Embryonic facial prominence (tissue), 1 donor: ENCODE results near the gene PDE1A.

ENCODE experiments used
- DNase-seq: peaks from one replicate; pipeline ENCODE4 v3.0.0-alpha.2; 2016; ENCODE audit errors: extremely low spot score

PDE1A gene

GRCh38 chr2:182134201-182134600, 292.6 kb downstream of the PDE1A start:
- no peak for DNase-seq

- no peak for DNase-seq
Measured at GRCh38 chr2:182133195-182133891, 293.5 kb downstream of the PDE1A start.

- DNase-seq: no peak
Measured at GRCh38 chr2:182132605-182133004, 294.2 kb downstream of the PDE1A start.

DNA sequence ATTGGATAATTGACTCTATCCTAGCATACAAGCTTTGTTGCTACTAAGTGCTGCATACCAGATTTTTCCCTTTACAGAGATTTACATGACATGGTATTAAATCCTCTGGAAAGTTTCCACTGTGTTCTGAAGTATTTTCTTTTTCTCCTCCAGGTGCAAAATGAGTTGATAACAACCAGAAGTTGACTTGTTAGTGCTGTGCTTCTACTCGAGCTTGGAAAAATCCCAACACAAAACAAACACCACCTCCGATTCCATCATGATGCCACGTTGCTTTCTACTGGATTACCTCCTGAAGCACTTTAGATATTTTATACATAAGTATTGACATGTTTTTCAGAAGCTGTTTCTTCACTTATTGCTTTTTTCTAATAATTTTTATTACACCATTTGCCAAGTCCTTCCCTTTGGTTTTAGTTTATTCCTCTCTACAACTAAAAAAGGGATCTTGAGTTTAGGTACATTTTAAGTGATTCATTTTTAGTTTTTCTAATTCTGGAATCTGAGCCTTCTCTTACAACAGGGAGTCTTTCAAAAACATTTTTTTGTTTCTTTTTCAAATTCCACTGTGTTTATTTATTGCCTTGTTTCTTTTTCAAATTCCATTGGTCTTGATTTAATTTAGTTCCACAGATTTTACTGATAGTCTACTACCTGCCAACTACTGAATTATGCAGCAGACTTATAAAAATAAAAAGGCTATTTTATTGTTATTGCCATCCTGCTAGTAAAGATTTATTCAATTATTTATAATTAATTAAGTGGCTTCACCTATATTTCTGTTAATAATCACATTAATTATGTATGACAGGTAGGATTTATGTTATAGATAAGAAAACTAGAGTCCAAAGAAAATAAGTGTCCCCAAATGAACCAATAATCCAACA, 297.8 kb downstream of the PDE1A start:
- DNase-seq: no peak

GRCh38 chr2:182117196-182117595, 309.6 kb downstream of the PDE1A start:
- no peak for DNase-seq

DNA sequence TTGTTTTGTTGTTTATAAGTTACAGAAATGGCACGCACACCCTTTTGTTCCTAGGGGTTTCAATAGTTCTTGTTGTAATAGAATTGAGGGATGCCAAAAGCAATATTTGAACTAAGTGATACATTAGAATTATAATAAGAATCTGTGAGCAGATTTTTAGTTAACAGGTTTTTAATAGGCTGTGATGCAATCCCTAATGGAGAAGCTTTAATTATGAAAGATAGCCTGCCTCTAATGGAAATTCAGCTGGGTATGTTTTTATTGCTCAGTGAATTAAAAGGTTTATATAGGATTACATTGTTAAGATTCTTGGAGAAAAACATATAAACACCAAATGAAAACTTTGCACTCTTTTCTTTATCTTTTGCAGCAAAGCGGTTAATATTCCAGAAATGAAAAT, 310.1 kb downstream of the PDE1A start:
- DNase-seq: no peak

DNA sequence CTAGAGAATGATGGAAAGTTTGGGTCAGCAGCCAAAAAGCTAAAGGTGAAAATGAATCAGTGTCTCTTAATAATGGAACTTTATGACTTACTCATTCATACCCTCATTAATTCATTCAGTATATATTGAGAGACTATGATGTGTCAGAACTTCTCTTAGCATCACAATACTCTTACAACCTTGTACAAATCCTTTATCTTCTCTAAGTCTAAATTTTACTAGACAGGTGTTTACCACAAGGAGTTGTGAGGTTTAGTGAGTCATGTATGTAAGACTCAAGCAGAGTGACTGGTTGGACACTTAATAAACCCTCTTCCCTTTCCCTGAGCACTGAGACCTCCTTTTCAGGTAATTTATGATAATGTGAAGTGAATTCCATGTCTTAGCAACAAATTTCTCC, 311.6 kb downstream of the PDE1A start:
- no peak for DNase-seq

DNA sequence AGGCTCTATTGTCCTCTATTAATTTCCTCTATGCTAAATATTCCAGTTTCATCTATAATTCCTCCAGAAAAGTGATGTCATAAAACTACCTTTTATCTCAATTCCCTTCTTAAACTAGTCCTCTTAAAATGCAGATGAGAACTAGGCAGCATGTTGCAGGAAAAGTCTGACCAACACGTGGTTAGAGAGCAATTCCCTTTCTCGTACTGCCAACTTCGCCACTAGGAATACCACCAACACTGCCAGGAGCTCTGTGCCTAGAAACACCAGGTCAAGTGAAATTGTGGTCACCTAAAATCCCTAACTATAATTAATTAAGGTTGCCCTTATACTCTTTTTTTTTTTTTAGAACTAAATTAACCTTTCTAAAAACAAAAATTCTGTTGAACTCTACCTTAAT, 313.5 kb downstream of the PDE1A start:
- DNase-seq: no peak

DNA sequence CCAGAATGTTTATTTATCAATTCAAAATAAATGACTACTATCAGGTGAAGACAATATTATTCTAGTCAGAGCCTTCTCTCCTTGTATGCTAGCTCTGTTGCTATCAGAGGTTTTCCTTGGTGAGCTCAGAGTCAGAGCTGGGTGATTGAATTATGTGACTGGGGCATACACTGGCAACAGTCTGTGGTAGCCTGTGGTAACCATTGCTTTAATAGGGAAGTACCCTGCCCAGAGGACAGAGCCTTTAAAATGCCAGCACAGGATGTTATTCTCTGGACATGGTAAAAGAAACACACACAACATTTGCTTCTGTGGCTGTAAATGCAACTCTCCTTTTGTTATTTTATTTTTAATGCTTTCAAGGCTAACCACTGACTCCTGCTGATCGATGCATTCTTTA, 316.5 kb downstream of the PDE1A start:
- no peak for DNase-seq

GRCh38 chr2:182103526-182103925, 323.3 kb downstream of the PDE1A start:
- no peak for DNase-seq

DNA sequence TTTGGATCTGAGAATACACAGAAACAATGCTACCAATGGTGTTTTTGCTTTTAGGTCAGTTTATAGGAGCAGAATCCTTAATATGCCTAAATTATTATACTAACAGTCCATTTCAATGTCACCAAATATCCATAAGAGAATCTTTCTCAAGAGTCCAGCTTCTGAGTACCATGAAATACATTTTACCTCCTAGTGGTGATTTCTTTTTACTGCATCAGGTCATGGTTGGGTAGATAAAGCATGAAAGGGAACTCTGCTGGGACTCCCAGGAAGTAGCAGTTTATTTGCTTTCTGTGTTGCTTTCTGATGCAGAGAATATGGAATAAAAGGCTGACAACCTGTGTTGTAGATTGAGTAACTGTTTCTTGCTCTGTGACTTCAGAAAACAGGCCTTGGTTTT, 325.6 kb downstream of the PDE1A start:
- DNase-seq: no peak

- no peak for DNase-seq
Measured at GRCh38 chr2:182098648-182099047, 328.2 kb downstream of the PDE1A start.

- no peak for DNase-seq
Measured at GRCh38 chr2:182097571-182098164, 329.2 kb downstream of the PDE1A start.

- DNase-seq: no peak
Measured at GRCh38 chr2:182090486-182090885, 336.4 kb downstream of the PDE1A start.
